Stimulated activated CD4-positive, alpha-beta T cell treated with anti-CD3 and anti-CD28 coated beads, TNF-alpha, amount 100 ng/mL, for 48 hours (primary cell): ENCODE data around the gene EFTUD2.
"Not testable (repeated sequence)": the region's sequence is repeated elsewhere in the genome, so short reads cannot be mapped to it uniquely, and the experiment has no call there.

Experiments used
- DNase-seq, 3 donors: peaks; one replicate each; pipeline ENCODE4 v3.0.0-alpha.2; 2020; ENCODE audit warnings: low read depth in 3 of 3

EFTUD2 gene

DNA sequence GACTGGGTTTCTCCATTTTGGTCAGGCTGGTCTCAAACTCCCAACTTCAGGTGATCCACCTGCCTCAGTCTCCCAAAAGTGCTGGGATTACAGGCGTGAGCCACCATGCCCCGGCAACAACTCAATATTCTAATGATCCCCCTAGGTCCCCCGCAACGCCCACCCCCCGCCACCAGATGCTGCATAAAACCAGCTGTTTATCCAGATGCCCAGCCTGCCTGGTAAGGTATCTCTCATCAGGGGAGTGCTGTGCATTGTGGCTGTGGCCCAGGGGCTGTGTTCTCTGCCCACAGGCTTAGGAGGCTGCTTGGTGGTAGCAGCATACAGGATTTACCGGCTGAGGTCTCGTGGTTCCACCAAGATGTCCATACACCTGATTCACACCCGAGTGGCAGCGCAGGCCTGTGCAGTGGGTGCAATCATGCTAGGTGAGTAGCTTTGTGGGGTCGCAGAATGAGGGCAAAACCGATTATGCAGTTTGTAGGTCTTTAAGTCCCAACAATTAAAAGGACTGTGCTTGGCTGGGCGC is 50.2 kb downstream of the EFTUD2 start:
- DNase-seq = no peak

DNA sequence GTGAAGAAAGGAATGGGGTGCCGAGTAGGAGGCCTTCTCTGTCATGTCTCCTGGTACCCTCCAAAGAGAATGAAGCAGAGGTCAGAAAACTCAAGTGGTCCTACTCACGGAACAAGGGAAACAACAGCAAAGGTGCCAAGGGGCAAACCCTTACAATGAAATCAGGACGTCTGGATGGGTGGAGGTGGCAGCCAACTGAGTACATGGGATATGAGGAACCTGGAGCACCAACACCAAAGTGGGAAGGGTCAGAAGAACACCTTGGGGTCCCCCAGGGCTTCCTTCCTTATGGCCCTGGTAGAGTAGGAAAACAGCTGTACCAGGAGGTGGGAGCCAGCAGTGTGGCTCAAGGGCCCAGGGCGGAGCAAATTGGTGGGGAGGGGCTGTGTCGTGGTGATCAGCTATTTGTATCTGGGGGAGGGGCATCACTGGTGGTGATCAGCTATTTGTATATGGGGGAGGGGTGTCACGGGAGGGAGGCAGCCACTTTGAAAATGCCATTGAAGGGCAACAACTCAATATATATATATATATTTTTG is 50.9 kb downstream of the EFTUD2 start:
- DNase-seq = no peak

DNA sequence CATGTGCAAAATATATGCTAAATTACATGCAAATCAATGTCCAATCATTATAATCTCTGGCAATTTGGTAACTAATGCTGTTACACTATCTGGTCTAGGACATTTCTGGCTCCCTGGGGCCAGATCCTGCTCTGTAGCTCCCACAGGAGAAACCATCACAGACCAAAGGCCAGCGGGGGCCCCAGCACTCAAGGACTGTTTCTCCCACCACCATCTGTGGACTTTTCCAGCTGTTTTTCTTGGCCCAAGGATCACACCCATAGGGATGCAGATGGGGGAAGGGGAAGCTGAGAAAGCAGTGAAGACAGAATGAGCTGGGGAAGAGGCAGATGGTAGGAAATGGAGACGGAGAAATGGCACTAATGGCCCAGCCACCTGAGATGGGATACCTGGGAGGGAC is 51.7 kb downstream of the EFTUD2 start, which contains the start of gene HIGD1B:
HIGD1B (plus strand) TSS at position 298 of the 400 bp plus-strand sequence. CDS start 270 bp downstream, outside the sequence.
- DNase-seq = no peak

DNA sequence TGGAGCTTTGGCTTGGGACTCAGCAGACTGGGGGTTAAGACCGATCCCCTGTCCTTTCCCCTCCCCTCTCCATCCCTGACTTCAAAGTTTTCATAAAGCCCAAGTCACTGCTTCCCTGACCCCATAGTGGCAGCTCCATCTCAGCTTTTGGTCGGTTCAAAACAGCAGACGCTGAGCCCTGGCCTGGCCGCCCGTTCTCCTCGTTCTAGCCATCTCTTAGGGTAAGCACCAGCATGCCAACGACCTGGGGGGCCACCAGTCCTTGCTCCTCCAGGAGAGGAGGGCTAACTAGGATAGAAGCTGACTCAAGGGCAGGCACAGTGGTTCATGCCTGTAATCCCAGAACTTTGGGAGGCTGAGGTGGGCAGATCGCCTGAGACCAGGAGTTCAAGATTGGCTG is 53.0 kb downstream of the EFTUD2 start:
- DNase-seq = no peak

DNA sequence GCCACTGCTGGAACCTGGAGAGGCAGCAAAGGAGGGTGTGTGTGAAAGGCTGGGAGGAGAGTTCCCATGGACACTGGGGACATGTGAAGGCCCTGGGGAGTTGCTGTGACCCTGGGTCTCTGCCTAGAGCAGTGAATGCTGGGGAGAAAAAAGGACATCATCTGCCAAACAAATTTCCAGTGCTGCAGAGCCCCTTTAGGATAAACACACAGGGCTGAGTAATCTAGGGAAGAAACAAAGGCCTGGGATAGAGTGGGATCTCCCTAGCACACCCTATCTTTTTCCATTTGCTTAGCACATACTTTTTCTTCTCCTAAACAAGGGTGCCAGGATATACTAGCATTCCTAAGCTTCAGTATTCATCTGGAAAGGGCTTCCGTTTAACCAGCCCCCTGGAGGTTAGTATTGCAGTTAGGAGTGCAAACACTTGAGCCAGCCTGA is 54.8 kb downstream of the EFTUD2 start:
- DNase-seq = no peak

DNA sequence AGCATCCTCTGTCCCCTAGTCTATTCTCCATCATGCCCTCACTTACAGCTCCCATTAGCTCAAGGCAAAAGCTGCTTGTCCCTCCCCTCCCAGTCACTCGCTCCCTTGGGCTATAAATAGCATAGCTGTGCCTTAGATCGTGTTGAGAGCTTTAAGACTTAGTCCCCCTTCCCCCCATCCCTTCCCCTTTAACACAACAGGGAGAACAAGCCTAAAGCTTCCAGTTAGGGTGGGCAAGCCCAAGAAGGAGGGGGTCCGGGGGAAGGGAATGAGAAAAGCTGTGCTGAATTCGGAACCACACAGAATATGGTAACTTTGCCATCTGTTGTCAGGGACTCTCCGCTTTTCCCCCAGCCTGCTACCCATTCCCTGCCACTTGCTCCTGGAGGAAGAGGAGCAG is 56.5 kb downstream of the EFTUD2 start:
- DNase-seq = no peak

DNA sequence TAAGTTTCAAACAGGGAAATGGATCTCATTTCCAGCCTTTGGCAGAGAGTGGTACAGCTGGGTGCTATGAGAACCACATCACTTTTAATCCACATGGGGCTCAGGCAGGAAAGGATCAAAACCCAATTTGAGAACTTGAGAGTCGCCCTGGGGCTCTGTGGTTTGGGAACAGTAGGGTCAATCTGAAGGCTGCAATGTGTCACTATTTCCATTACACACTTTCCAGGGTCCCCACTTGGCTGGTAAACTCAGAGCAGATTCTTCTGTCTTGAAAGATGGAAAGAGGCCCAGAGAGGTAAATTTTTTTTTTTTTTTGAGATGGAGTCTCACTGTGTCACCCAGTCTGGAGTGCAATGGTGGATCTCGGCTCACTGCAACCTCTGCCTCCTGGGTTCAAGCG is 58.3 kb downstream of the EFTUD2 start:
- DNase-seq = no peak

DNA sequence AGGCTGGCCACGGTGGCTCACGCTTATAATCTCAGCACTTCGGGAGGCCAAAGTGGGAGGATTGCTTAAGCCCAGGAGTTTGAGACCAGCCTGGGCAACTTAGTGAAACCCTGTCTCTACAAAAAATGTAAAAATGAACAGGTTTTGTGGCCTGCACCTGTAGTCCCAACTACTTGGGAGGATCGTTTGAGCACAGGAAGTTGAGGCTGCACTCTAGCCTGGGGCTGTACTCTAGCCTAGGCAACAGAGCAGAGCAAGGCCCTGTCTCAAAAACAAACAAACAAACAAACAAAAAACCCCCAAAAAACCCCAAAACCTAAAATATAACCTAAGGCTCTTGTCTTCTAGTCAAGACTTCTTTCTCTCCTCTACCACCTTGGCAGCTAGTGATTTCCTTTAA is 59.0 kb downstream of the EFTUD2 start:
- no peak for DNase-seq

DNA sequence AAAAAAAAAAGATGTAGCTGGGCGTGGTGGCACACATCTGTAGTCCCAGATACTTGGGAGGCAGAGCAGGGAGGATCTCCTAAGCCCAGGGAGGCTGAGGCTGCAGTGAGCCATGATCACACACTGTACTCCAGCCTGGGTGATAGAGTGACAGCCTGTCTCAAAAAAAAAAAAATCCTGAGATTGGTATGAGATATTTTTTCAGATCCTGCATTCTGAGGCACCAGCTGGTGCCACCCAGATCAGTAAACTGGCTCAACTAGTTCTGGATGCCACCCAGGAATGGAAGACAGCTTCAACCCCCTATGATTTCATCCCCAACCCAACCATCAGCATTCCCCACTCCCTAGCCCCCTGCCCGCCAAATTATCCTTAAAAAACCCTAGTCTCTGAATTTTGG is 62.0 kb downstream of the EFTUD2 start:
- no peak for DNase-seq

DNA sequence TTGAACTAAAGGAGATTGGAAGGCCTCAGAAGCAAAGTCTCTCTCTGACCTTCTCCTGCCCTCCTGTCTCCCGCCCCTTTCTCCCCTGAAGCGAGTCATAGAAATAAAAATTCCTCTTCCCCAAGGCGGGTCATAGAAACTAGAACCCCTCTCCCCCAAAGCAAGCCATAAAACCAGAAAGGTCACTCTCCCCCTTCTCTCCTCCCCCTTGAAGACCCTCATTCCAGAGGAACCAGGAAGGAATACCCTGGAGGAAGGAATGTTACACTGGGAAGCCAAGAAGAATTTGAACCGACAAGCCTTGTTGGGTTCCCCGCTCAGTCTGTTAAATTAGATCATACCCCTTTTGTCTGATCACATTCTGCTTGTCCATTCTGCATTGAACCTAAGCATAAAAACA is 66.4 kb downstream of the EFTUD2 start:
- DNase-seq = no peak

DNA sequence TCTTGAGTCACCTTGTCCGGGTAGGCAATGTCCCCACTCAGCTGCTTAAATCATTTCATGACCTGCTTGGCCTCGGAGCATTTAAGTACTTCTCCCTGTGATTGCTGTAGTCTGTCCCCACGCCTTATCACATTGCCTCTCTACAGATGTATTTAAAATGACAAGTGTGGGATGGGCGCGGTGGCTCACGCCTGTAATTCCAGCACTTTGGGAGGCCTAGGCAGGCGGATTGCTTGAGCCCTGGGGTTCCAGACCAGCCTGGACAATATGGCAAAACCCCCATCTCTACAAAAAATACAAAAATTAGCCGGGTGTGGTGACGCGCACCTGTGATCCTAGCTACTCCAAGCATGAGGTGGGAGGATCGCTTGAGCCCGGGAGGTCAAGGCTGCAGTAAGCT is 67.9 kb downstream of the EFTUD2 start:
- DNase-seq = no peak

DNA sequence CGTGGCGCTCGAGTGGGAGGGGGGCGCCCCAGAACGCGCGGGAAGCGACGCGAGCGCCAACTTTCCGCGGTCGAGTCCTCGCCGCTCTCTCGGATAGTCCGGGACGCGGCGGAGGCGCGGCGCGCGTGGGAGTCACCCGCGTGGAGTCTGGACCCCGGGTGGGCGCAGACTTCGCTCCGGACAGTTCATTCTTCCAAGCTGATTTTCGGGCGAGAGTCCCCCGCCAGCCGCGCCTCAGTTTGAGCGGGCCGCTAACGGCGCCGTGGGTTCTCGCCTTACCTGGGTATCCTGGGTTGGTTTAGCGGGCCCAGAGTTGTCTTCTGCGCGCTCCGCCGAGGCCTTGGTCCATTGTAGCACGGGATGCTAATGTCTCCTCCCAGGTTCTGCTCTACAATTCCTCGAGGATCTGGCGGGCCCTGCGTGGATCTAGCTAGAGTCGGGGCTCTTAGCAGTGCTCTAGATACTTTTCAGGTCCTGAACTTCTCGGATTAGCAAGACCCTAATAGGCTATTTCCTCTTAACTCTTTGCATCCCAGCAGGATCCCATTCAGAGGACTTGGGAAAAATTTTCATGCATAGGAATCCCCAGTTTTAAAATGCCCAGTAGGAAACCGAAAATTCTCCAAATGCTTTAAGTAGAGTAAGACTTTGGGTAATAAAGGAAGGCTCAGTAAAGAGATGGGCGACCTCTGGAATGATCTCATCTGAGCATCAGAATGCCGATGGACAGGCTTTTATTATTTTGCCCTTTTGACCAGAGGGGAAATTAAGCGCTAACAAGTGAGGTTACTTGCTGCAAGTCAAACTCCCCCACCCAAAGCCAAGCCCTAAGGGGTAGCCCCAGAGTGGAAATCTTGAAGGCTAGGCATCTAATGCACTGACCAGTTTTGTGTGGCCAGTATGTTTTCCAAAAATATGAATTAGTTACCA is 68.6 kb downstream of the EFTUD2 start:
- DNase-seq = peak in 1 of 3 donors; percentile 17

DNA sequence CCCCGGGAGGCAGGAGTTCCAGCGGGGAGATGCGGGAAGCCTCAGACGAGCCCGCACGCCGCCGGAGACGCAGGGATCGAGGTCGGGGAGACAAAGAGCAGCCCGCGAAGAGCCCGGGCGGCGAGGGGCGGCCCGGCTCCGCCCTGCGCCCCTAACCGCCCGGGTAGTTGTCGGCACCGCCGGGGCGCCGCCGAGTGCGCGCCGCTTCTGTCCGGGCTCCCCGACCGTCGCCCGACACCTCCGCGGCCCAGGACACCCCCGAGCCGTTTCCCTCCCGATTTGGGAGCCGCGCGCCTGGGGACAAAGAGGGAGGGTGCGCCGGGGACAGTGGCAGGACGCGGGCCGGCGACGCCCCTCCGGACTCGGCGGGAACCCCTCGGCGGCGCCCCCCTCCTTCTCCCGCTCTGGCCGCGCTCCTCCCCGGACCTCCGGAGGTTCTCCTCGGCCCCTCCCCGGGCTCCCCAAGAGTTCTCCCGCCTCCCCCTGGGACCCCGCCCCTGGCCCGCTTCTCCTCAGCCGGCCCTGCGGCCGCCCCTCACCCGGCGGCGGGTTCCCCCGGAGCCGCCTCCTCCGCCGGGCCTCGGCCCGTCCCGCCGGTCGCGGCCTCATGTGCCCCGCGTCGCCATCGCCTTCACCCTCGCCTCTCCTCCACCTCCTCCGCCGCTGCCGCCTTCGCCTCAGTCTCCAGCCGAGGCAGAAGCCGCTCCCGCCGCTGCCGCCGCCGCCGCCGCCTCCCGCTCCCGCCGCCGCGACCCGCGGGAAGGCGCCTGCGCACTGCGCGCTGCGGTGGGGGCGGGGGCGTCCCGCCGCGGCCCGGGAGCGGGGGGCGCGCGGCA is 69.5 kb downstream of the EFTUD2 start, which contains the start of gene GJC1:
GJC1 (minus strand) TSS at position 765 of the 836 bp plus-strand sequence. CDS start 24,470 bp downstream, outside the sequence.
- peak in 1 of 3 donors; percentile 17 for DNase-seq

DNA sequence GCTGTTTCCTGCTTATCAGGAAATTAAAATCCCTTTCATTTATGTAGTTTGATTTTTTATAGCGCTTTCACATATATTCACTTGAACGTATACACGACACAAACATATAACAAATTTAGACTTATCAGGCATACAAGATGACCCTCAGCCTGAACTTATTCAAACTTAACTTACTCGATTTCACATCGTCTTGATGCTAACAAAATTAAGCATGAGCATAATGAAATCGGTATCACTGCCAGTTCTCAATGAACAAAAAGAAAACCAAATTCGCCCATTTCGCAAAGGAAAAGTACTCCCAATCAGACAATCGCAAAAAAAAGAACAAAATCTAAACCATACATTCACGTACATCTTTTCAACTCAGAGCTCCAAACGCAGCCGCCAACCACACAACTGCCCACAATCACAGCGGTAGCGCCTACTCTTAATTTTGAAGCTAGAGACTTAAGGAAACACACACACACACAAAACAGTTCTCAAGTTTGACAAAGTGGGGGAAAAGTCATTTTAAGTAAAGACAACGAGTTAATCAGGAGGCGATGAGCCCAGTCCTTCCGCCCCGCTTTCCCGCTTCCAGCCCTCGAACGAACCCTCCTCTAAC is 70.2 kb downstream of the EFTUD2 start:
- peak in 1 of 3 donors; percentile 4 for DNase-seq

DNA sequence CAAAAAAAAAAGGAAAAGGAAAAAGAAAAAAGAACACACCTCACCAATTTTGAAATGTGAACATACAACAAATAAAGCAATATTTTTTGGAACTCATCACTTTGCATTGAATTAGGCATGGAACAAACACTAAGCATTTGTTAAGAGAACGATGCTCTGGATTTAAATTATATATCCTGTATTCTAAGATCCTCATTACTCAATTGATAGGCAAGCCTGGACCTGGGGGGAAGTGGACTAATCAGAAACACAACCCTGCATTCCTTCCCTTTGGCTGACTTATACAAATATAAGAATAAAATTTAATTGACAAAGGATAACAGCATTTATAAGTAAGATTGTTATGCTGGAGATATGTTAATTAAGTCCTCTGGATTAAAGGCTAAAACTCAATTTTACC is 71.4 kb downstream of the EFTUD2 start:
- no peak for DNase-seq

DNA sequence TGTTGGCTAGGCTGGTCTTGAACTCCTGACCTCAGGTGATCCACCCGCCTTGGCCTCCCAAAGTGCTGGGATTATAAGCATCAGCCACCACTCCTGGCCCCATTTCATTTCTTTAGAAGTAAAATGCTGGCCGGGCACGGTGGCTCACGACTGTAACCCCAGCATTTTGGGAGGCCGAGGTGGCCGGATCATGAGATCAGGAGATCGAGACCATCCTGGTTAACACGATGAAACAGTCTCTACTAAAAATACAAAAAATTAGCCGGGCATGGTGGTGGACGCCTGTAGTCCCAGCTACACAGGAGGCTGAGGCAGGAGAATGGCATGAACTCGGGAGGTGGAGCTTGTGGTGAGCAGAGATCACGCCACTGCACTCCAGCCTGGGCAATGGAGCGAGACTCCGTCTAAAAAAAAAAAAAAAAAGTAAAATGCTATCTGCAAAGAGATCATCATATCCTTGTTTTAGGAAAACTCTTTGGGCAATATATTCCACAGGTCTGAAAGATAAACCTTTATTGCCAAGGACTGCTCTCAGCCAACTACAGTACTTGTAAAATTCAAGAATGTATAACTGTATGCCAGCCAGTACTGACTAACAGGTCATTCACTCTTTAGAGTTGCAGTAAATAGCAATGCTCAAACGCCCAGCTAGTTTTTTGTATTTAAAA is 73.0 kb downstream of the EFTUD2 start:
- DNase-seq = no peak

DNA sequence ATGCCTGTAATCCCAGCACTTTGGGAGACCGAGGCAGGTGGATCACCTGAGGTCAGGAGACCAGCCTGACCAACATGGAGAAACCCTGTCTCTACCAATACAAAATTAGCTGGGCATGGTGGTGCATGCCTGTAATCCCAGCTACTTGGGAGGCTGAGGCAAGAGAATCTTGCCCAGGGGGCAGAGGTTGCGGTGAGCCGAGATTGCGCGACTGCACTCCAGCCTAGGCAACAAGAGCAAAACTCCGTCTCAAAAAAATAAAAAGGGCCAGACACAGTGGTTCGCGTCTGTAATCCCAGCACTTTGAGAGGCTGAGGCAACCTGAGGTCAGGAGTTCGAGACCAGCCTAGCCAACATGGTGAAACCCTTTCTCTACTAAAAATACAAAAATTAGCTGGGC is 74.0 kb downstream of the EFTUD2 start:
- DNase-seq = not testable (repeated sequence)

DNA sequence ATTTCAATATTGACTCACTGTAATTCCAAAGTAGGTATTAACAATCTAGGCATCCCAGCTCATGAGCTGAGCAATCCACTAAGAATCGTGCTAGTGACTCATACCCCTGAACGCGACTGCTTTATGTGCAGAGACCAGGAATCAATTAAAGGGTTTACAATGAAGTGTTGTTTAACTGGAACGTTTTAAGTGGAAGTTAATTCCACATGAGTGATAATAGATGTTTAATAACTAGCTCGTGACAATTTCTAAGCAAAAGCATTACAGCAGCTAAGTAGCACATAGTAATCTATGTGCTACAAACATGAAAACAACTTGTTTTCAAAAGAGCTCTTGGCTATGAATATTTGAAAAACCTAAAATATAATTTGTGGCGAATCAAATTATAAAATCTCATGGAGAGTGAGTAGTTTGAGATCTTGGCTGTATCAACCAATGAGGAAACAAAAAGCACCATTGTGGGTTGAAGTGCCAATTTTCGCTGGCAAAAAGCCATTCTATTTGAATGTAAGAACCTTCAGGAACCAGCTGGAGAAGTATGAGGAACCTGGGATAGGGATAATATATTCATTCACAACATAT is 78.5 kb downstream of the EFTUD2 start:
- DNase-seq = no peak

DNA sequence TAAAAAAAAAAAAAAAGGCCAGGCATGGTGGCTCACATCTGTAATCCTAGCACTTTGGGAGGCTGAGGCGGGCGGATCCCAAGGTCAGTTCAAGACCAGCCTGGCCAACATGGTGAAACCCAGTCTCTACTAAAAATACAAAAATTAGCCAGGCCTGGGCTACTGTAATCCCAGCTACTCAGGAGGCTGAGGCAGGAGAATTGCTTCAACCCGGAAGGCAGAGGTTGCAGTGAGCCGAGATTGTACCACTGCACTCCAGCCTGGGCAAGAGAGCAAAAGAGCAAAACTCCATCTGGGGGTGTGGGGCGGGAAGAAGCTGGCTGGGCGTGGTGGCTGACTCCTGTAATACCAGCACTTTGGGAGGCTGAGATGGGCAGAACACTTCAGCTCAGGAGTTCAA is 80.7 kb downstream of the EFTUD2 start:
- DNase-seq = not testable (repeated sequence)

DNA sequence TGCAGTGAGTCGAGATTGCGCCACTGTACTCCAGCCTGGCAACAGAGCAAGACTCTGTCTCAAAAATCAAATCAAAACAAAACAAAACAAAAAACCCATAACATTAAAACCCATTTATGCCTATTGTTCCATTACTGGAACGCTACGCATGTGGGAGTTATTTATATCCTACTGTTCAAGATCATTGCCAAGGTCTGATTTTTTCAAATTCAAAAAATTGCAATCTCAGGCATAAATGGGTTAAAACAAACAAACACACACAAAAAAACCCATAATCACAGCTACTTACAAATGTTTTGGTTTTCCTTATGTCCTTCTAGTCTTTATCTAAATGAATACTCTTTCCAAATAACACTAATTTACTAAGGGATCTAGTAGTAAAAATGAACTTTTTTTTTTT is 87.0 kb downstream of the EFTUD2 start:
- DNase-seq = no peak
